NCI-H1930 (cell line): ENCODE results near the gene UCP3.

Experiments used
- DNase-seq, 2 experiments: peaks; one replicate each; lab custom pipeline; 2025; lab: John Stamatoyannopoulos, UW

The UCP3 gene, protein sequence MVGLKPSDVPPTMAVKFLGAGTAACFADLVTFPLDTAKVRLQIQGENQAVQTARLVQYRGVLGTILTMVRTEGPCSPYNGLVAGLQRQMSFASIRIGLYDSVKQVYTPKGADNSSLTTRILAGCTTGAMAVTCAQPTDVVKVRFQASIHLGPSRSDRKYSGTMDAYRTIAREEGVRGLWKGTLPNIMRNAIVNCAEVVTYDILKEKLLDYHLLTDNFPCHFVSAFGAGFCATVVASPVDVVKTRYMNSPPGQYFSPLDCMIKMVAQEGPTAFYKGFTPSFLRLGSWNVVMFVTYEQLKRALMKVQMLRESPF

DNA sequence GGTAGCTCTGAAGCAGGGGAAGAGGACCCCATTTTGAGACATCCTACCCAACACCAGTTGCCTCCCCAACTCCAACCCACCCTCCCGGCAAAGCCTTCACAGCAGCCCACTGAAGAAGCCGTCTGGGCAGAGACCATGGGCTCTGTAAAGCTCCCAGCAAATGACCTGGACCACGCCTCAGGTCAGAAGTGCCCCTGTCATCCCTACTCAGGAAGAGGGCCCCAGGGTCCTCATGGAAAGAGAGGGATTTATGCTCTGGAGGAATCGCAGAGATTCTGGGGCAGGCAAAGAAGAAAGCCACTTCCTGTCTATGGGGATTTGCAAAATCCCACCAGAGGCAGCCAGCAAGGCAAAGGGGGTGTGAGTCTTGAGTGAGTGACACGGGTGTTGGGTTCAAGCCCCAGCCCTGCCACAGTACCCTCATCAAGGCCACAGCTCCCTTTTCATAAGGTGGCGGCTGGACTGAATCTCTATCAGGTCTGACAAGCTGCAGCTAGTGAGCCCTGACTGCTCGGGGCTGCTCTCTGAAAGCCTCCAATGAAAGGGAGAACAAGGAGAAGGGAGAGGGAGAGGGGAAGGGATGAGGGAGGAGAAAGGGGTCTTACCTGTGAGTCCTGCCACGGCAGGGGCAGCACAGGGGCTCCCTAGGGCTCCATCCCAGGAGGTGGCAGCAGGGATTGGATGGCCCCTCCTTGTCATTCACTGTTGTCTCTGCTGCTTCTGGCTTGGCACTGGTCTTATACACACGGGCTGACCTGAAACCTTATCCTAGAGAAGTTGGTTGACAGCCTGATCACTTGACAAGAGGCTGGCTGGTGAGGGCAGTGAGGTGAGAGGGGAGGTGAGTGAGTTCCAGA is at the start of gene UCP3:
UCP3 (minus strand) TSS at position 713 of the 857 bp plus-strand sequence. CDS start 2,043 bp downstream, outside the sequence.
- DNase-seq = no peak

DNA sequence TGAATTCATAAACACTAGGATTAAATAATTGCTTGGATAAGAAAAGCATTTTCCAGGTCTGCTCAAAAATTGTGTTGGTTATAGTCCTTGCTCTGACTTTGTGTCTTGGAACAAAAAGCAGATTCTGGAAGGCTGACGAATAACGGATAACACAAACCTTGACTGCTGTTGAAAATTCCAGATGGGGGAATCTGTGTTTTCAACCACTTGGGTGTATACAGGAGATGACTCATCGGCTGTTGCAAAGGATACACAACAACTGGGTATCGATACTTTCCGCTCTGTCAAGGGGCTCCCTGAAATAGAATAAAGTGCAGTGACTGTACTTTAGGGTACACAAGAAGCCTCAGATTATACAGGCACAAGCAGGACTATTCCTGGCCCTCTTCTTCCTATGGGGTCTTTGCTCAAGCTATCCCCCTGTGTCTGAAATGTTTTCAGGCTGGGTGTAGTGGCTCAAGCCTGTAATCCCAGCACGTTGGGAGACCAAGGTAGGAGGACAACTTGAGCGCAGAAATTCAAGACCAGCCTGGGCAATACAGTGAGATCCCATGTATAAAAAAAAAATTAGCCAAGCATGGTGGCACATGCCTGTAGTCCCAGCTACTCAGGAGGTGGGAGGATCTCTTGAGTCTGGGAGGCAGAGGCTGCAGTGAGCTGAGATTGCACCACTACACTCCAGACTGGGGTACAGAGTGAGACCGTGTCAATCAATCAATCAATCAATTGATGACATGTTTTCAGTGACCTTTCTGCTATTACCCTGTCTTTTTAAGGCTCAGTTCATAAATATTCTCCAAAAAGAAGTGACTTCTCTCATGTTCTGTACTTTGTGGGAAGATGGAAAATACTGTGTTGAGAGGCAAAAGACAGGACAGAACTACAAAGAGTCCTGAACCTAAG is 48.6 kb upstream of the UCP3 start:
- no peak for DNase-seq

DNA sequence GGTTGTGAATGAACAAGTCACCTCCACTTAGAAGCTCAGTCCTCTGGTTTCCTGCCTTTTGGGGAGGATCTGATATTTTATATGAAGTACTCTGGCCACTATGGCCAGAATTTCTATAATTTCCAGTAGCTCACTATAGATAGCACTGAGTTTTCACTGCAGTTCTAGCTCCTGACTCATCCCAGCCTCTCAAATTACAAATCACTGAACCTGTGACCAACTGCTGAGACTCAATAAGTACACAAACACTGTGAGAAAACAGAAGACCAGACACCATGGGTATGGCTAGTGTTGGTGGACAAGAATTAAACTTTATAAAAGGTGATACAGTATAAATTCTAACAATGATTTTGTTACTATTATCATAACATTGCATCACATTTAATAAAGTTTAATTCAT is 47.1 kb upstream of the UCP3 start:
- DNase-seq = no peak

DNA sequence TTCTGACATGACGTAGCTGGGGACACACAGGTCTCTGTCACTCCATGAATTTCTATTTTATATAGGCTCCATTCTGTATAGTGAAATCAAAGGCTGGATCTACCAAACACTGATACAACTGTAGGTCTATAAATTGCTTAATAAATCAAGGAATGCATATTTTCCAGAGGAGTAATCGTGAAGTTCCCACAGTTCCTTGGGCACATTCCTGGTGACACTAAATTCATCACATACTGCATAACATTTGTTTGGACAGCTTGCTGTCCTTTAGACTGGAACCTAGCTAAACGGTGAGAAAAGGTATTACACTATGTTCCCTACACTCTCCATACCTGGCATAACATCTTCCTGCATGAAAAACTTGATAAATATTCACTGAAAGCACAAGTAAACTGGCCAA is 41.6 kb upstream of the UCP3 start:
- no peak for DNase-seq

DNA sequence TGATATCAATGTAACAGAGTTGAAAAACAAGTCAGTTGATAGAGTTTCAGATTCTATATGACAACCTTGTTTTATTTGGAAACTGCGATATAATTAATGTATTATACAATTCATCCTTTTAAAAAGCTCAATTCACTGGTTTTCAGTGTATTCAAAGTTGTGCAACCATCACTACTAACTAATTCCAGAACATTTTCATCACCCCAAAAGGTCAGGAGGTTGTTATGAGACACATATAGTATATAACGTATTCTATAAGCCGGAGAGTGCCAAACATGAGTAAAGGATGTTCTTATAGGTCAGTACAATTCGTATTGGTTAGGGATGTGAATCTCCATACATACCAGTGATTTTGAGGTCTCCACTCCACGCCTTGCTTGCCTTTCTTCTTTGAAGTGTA is 40.1 kb upstream of the UCP3 start:
- DNase-seq = no peak

DNA sequence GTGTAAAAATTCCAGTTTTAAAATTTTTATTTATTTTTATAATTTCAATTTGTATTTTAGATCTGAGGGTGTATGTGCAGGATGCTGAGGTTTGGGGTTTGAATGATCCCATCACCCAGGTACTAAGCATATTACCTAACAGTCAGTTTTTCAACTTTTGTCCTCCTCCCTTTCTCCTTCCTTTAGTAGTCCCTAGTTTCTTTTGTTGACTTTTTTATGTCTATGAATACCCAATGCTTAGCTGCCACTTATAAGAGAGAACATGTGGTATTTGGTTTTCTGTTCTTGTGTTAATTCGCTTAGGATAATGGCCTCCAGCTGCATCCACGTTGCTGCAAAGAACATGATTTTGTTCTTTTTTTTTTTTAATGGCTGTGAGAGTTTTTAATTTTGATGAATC is 35.7 kb upstream of the UCP3 start:
- no peak for DNase-seq

DNA sequence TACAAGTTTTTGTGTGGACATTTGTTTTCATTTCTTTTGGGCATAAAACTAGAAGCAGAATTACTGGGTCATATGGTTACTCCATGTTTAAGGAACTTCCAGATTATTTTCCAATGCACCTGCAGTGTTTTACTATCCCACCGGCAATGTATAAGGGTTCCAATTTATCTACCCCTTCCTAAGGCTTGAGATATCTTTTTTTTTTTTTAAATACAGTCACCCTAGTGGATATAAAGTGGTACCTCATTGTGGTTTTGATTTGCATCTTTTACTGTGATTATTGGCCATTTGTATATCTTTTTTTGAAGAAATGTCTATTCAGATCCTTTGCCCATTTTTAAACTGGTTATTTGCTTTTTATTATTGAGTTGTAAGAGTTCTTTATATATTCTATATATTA is 34.6 kb upstream of the UCP3 start:
- no peak for DNase-seq

DNA sequence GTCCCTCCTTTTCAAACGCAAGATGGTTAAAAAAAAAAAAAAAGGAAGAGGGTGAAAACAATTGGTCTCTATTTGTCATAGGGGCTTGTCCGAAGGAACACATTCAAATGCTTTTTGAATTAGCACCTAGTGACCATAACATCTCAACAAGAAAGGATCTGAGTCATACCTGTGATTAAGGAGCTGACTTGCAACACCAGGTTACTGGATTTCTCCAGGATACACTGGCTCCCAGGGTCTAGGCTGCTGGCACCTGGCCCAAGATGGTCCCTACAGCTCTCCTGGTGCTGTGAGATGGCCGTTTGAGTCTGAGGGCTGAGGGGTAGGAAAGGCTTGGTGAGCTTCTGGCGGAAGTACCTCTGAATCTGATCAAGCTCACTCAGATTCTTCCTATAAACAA is 28.4 kb upstream of the UCP3 start:
- DNase-seq = no peak

DNA sequence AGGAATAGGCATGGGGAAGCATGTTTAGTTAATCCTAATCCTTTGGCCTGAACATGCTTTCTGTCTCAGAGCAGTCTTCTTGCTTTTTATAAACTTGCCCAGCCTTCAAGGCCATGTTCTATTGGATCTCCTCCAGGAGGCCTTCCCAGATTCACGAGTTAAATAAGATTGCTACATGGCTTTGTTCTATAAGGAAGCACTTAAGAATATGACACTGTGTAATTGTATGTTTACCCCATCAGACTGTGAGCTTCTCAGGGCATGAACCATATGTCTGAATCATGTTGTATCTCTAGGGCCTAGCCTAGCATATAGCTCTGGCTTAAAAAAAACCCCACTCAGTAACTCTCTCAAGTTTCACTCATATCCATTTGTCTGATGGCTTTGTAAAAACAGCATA is 26.4 kb upstream of the UCP3 start:
- DNase-seq = no peak

DNA sequence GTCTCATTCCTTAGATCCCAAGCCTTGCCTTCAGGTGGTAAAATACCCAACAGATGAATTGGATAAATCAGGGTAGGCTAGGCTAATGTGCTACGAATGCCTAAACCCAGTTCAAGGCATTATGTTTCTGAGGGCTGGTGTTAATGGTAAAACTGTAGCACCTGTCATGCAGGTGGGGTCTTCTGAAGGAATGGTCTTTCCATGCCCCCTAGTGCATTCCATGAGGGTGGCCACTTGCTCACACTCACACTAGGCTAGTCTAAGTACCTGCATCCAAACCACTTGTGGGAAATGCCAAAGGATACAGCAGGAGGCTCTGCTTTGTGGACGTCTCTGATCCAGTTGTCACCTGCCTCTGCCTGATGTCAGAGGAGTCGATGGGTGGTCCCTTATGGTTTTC is 24.2 kb upstream of the UCP3 start:
- no peak for DNase-seq

DNA sequence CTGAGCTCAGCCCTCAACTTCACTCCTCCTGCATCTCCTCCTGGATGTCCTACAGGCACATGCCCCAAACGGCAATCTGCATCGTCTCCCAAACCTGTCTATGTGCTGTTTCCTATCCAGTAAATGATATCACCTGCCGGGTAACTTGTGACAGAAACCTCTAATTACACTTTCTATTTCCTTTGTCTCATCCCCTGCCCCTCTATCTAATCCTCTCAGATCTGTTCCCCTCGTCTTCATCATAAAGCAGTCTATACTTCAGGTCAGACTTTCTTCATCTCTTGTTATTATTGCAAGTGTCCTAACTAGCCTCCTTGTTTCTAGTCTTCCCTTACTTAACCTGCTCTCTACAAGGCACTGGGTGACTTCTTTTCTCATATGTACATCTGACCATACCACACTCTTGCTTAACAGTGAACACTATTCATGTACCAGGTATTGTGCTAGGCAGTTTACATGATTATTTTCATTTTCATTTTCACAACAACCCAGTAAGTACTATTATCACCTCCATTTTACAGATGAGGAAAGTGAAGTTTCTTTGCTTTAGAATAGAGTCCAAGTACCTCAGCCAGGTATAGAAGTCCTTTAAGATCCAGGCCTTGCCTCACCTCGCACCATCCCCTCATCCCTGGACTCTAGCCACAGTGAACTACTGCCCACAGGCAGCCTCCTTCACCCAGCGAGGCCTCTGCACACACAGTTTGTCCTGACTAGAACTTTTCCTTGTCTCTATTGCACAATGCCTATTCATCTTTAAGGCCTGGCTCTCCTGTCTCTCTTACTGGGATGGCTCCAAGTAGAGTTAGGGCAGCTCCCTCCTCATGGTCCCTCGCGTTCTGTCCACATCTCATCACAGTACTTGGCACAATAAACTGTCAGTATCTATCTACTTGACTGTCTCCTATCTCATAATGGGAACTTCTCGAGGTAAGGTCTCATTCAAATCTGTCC is 22.1 kb upstream of the UCP3 start:
- DNase-seq = no peak

DNA sequence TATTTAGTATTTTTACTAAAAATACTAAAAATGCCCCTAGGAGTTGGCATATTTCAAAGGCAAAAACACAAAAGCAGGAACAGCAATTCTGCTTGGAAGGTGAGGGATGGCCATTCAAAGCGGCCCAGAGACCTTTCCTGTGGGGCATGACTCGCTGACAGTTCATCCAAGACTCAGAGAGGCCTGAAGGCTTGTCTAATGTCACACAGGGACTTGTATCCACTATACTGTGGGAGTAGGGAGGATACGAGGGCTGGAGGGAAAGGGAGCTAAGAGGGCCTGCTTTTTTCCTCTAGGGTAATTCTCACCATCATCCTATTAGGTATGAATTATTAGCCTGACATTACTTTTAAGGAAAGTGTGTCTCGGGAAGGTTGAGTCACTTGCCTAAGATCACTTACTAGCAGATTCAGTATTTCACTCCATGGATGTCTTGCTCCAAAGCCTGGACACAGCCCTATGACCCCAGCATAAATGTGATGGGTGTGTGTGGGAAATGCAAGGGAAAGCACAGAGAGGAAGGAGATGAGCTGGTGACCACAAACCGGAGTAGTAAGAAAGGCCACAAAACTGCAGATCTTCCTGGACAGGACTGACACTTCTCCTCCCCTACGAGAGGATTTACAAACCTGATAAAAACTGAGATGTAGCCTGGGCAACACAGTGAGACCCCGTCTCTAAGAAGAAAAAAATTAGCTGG is 16.7 kb upstream of the UCP3 start:
- no peak for DNase-seq

DNA sequence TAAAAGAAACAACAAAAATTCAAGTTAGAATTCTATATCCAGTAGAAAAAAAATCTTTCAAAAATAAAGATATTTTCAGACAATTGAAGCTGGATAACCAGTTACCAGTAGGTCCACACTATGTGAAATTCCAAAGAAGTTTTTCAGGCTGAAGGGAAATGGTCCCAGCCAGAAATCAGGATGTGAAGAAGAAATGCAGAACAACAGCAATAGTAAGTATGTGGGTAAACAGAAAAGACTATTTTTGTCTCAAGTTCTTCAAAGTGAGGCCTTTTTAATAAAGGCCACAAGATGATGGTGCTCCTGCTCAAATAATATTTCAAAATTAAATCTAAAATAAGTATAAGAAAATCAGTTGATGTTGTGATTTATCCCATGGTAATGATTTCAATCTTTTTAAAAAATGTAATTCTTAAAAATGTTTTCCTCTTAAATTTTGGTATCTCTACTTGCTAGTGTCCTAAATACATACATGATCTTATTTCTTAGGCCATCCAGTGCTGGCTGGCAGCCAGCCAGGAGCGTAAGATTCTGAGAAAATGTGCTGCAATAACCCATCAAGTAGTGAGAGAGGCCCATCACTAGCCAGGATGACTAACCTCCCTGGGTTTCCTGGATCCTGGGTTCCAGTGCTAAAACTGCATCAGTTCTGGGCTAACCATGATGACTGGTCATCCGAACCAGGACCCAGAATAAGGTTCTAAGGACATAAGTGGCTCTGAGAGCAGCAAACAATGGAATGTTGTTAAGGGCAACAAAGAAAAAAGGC is 15.6 kb upstream of the UCP3 start:
- DNase-seq = no peak

DNA sequence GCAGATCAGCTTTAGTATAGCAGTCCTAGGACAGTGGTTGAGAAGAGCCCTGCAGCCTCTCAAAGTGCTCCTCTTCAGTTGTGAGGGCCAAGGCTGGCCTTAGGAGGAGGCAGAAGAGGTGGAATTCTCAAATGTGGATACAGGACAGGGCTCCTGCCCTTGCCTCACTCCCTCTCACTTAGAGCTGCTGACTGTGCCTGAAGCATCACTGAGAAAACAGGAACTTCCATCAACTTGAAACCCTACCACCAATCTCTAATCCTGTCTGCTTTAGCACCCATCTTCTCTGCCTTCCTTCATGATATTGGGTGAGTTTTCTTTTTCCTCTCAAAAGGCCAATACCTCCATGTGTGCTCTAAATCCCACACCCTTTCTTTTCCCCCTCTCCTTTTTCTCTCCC is 14.4 kb upstream of the UCP3 start:
- DNase-seq = no peak

DNA sequence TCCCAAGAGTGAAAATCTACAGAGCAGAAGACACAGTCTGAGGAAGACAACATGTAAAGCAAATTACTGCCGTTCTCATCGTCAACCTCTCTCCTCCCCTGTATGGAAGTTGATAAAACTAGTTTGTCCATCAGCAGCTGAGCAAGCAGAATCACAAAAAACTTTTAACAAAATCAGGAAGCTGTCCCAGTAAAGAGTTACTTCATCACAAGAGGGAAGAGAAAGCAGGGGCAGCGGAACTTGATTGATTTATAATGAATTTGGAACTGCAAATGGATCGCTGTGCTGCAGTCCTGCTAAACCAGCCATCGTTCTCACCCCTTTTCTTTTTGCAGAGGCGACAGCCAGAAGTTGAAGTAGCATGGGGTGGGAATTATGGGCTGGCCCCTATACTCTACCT is 13.7 kb upstream of the UCP3 start:
- DNase-seq = no peak

DNA sequence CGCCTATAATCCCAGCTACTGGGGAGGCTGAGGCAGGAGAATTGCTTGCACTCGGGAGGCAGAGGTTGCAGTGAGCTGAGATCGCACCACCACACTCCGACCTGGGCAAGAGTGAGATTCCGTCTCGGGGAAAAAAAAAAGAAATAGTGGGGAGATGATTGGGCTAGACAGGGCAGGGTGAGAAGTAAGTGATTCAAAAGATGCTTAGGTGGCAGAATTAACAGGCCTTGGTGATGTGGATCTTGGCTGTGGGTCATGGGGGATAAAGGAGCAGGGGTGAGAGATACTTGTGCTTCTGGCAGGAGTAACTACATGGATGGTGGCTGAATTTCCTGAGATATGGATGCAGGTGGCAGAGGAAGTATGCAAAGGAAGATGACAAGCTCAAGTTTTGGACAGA is 13.1 kb upstream of the UCP3 start:
- DNase-seq = no peak

DNA sequence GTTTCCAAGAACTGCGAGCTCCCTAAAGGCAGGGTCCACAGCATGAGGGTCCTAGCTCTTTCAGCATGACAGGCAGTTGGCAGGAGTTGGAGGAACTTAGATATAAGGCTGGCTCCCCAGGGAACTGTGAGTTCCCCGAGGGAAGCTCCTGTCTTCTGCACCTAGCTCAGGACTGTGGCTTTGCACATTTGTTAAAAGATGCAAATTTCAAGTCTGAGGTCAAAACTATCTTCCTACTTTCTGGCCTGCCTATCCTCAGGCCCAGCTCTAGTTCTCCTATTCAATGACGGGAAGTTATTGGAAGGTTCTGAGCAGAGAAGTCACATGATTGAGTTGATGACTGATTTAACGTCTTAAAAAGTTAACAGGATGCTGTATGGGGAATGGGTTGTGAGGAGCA is 11.7 kb upstream of the UCP3 start:
- no peak for DNase-seq

DNA sequence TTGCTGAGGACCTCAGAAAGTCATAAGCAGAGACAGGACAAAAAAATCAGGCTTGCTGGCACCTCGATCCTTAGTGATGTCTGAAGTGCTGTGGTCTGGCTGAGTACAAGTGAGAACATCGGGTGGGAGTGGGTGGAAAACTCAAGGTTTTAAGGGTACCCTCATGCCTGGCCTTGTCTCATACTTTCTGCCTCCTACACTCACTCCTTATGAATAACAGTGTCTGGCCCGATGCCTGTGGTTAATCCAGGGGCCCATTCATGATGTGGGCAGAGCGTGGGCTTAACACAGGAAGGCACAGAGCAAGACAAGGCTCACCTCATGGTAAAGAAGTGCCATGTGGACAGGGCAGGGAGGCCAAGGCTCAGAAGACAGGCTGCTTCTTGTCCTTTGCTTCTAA is 11.0 kb upstream of the UCP3 start:
- no peak for DNase-seq

DNA sequence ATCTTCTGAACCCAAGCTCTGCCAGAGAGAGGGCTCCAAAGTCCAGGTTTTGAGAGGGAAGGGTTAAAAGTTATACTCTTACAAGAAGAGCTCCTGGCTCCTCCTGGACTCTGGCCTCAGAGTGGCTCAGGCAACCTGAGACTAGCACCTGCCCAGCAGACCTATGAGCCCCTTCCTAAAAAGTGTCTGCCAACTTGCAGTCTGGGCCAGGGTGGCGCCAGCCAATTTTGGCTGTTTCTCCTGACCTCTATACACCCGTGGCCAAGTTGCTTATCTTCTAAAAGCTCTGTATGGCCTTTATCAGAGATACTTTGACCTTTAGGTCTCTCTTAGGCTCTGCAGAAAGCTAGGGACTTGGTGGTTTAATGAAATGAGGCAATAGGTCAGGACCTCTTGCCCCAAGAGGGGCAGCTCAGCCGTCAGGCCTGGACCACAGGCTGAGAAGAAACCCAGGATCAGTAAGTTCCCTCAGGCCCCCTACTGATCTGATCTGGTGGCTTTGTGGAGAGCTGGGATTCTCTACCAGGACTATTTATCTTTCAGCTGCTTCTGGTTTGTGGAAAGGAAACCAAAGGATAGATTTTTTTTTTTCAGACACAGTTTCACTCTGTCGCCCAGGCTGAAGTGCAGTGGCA is 10.3 kb upstream of the UCP3 start:
- DNase-seq = no peak
